GM21528 (cell line): Measurements from ENCODE around the gene EXOC3L4.

ENCODE experiments used
- ATAC-seq: cut with Tn5 transposase; IDR thresholded peaks from one replicate; pipeline ENCODE4 v1.9.1; 2021; ENCODE audit warnings: mild to moderate bottlenecking, moderate library complexity; ENCODE audit not compliant: unreplicated experiment, low FRiP score

EXOC3L4 gene

DNA sequence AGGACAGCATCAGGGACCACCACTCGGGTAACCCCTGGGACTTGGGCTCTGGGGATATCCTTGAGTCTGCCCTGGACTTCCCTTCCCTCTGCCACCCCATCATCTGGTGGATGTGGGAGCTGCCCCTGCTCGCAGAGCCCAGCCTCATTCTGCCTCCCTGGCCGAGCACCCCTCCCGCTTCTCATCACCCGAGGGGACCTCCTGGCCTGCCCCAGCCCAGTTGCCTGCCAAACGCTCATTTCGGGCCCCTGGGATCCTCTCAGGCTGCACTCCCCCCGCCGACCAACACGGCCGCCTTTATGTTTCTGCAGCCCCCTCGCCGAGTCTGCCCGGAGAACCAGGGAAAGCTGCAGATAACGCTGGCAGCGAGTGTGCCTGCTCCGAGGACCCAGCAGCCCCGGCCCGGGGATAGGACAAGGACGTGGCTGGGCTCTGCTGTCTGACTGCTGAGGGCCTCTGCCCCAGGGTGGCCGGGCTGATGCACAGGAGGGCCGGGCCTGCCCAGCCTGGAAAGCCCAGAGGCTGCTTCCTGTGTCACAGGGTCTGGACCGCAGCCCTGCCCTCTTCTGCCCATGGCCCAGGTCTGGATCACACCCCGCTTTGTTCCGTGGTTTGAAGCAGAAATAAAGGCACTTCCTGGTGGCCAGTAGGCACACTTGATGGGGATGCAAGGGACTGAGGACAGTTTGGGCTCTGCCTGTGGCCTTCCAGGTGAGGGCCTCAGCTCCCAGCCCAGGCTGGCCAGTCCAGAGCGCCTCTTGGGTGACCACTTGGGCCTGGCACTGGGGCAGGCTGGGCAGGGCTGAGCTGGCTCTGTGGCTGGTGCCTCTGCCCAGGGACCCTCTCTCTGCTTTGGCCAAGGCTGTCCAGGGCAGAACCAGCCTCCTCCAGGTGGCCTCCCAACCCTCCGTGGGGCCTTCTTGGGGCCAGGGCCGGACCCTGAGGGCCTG, 4.9 kb upstream of the EXOC3L4 start:
- ATAC-seq: no peak

DNA sequence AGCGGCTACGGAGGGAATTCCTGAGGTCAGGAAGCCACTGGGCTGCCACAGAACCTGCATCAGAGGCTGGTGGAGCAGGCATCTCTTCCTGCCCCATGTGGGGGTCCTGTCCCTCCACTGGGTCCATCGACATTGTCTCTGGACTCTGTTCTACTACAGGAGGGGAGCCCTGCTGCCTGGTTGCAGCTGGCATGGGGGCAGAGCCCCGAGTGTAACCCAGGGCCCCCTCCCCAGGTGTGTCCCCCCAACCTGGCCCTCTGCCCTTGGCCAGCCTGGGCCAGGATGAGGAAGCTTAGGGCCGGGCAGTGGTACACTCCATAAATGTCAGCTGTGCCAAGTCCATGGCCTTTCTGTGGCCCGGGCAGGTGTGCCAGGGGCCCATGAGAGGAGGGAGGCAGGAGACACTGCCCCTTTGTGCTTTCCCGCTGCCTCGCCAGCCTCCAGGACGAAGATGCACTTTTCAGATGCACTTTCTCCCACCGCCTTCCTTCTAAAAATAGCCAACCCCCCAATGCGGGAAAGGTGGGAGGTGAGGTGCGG, 4.0 kb upstream of the EXOC3L4 start:
- no peak for ATAC-seq

DNA sequence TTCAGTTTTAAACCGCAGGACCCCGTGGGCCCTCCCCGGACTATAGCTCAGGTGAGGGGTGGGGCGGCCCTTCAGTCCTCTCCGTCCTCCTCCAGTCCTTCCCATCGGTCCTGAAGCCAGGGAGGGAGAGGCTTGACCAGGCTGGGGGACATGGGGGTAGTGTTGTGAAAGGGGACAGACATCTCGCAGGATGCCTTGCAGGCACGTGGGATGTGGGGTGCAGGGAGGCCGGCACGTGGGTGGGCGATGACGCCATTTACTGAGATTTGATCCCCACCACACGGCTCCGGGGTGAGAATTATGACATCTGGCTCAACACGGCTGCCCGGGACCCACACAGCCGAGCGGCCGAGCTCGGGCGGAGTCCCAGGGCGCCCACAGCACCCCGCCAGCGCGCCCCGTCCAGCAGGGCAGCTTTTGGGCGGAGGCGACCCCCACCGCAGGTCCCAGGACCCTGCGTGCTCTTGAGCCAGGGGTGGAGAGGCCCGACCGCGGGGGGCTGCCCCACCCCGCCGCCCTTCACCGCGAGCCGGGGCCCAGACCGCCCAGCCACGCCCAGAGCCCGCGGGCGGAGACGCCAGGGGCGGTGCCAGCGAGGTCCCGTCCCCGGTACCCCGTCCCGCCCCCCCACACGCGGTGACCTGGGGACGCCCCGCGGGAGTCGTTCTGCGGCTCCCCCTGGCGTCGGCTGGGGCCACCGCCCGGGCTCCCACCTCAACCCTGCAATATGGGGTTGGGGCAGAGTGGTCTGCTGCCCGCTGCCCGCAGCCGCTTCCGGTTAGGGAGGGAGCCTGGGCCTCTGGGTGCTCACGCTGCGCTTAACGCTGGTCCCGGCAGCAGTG, 3.3 kb upstream of the EXOC3L4 start:
- ATAC-seq: peak; percentile 54

DNA sequence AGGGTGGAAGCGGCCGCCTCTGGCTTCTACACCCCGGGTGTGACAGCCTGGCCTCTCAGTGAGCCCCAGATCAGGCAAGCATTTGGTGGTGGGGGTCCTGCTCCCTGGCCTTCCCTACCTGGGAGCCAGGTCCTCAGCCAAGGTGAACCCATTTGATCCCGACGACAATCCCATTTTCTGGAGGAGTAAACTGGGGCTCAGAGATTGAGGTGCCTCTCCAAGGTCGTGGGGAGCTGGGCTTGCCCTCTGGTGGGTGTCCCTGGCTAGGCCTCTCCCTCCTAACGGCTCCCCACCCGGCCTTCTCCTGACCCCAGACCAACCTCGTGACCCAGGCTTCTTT, 2.7 kb upstream of the EXOC3L4 start:
- no peak for ATAC-seq

DNA sequence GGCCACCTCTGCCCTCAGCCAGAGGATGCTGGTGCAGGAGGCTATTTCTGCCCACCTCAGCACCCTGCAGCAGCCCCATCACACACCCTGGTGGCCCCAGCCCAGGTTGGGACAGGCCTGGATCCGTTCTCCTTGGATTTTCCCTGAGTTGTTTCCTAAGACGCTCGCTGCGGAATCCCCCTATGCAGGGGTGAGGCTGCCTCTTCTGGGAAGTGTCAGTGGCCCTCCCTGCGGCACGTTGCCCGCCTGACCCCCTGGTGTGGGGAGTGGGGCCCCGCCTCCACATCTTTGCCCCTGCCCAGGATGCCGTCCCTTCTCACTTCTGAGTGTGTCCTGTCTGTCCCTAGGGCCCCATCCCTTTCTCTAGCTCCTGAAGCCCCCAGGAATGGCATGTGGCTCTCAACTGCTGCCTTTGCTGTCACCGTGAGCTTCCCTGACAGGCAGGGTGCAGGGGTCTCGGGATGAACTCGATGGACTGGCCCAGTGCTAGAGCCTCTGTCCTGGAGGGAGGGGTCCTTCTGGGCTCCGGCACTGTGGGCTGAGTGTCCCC, 594 bp upstream of the EXOC3L4 start:
- ATAC-seq: no peak

DNA sequence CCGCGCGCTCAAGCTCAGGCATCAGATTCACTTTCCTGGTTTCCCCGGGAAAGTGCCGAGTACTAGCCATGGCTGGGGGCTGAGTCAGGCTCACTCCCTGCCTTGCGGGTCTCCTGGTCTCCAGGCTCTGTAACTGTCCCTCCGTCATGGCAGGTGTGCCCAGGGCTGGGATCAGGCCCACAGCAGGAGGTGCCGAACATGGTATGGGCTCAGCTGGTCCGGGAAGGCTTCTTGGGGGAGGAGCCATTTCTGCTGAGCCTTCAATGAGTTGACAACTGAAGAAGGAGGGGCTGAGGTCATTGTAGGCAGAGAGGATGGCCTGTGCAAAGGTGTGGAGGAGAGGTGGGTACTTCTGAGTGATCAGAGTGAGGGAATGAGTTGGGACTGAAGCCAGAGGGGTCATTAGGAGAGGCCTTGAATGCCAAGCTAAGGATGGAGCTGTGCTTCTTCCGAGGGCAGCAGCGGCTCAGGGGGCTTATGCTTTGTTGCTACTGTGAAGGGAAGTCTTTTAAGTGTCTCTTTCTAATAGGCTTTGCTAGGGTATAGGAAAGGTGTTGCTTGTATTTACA, 769 bp downstream of the EXOC3L4 start:
- no peak for ATAC-seq

DNA sequence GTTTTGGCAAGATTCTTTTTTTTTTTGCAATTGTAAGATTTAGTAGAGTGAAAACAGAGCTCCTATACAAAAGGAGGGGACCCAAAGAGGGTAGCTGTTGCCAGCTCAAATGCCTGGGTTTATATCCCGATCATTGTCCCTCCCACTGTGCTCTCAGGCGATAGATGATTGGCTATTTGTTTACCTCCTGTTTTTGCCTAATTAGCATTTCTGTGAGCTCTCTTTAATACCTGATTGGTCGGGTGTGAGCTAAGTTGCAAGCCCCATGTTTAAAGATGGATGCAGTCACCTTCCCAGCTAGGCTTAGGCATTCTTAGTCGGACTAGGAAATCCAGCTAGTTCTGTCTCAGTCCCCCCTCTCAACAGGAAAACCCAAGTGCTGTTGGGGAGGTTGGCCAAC, 1.9 kb downstream of the EXOC3L4 start:
- ATAC-seq: no peak

DNA sequence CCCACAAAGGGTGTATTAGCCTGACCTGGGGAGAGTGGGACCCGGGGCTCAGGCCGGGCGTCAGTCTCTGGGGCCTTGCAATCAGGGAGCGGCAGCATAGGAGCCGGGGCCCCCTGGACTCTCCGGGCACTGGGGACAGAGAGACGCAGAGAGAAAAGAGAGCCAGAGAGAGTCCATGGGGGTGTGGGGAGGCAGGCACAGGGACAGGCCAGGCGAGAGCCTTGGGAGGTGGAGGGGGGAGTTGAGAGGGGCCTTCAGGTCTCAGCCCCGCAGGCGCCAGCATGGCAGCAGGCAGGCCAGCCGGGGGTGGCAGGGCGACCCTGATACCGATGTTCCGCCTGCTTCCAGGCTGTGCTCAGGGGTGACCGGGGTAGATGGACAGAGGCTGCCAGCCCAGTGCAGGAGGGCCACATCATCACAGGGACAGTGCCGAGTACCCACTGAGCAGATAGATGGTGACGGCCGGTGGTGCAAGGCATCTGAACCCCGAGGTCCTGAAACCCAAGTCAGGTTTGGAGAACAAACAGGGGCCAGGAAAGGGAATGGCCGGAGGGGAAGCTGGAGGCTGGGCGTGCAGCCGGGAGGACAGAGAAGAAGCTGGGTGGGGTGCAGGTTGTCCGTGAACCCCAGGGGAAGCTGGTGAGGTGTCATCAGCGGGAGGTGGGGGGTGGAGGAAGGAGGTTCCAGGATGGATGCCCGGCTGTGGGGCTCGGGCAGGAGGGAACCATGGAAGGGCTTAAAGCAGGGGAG, 2.9 kb downstream of the EXOC3L4 start:
- no peak for ATAC-seq

DNA sequence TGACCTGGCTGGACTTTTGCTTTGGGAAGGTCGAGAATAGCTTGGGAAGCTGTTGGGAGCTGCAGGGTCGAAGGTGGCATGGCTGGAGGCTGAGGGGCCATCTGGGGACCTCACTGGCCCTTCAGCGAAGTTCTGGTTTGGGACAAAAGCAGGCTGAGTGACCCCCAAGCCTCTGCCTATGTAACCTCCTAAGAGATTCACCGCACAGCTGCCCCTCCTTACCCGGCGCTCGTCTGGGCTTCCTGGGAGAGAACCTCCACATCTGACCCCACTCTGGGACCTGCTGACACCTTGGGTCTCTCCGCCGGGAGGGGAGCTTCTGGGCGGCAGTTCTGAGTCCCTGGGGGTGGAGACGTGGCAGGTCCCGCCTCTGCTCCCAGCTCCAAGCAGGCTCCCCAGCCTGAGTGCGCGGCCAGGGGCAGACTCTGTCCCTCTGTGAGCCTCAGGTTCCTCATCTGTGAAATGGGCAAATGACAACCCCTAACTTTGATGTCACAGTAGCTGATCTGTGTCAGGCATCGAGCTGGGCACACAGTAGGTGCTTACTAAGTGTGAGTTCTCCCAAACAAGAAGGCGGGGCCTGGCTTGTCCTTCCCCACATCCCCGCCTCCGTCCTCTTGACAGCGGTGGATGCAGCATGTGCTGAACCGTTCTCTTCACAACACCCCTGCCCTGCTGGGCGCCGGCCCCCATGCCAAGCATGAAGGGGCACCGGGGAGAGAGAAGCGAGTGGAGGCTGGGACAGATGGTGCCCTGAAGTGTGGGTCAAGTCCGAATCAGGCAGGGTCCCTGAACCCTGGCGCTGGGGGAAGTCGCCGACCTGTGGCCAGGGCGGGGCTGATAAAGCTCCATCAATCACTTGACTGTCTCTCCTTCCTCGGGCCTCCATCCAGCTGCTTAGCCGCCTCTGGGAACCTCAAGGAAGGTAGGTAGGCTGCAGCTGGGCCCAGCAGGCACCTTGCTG, 3.8 kb downstream of the EXOC3L4 start:
- no peak for ATAC-seq

DNA sequence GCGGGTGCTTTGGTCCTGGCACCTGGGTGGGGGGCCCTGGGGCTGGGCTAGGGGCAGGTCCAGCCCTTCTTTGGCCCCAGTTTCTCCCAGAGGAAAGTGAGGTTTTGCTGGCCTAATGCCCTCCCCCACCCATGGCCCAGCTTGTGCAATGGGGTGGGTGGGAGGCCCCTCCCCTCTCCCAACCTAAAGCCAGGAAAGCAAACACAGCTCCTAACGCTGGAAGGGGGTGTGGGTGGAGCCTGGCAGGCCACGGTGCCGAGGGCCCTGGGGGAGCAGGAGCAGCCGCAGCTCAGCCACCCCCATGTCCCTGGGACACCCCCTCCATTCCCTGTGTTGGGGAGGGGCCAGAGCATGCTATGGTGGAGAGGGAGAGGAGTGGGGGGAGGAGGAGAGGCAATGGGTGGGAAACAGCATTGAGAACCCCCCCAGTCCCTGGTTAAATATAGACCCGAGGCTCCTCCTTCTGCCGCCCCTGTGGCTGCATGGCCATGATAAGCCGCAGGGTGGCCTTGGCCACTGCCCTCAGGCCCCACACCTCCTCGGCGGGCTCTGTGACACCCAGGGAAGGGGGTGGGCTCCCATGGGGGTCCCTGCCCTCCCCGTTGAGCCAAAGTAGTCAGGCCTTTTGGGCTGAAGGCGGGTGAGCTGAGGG, 4.7 kb downstream of the EXOC3L4 start:
- ATAC-seq: no peak

DNA sequence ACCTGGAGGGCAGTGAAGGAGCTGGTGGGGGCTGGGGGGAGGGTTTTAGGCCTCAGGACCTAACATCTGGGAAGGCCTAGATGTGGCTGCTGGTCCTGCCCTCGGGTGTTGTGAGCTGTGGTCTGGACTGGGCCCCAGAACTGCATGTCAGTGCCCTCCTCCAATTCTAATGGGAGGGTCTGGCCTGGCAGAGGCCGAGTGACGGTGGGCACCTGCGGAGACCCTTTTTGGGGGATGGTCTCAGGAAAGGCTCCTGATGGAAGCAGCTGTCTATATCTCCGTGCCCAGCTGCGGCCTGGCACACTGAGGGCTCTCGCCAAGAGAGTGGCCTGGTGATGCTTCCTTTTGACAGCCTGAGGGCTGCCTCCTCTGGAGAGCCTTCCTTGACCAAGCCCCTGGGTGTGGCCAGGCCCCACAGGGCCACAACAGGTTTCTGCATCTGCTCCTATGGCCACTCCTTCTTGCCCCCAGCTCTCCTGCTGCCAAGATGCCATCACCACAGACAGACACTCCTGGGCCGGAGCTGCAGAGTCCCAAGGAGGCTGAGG, 5.3 kb downstream of the EXOC3L4 start:
- no peak for ATAC-seq

DNA sequence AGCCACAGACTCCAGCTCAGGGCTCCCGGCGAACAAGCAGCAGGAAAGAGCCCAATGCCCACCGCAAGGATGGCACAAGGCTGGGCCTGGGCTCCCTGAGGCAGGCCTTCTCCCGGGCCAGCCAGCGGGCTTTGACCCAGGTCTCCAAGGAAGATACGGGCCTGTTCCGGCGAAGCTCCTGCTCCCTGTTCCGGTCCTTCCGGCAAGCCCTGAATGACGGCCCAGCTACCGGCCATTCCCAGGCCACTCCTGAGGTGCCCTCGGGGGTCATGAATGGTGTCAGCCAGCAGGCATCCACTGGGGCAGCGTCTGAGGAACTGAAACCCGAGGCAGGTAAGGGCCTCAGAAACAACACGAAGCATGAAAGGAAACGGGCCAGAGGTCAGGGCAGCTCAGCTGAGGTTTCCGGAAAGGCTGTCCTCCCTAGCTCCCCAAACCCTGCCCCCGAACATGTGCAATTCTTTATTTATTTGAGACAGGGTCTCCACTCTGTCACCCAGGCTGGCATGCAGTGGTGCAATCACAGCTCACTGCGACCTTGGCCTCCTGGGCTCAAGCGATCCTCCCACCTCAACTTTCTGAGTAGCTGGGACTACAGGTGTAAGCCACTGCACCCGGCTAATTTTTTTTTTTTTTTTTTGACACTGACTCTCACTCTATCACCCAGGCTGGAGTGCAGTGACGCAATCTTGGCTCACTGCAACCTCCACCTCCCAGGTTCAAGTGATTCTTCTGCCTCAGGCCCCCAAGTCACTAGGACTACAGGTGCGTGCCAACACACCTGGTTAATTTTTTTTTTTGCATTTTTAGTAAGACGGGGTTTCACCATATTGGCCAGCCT, 6.0 kb downstream of the EXOC3L4 start:
- no peak for ATAC-seq

DNA sequence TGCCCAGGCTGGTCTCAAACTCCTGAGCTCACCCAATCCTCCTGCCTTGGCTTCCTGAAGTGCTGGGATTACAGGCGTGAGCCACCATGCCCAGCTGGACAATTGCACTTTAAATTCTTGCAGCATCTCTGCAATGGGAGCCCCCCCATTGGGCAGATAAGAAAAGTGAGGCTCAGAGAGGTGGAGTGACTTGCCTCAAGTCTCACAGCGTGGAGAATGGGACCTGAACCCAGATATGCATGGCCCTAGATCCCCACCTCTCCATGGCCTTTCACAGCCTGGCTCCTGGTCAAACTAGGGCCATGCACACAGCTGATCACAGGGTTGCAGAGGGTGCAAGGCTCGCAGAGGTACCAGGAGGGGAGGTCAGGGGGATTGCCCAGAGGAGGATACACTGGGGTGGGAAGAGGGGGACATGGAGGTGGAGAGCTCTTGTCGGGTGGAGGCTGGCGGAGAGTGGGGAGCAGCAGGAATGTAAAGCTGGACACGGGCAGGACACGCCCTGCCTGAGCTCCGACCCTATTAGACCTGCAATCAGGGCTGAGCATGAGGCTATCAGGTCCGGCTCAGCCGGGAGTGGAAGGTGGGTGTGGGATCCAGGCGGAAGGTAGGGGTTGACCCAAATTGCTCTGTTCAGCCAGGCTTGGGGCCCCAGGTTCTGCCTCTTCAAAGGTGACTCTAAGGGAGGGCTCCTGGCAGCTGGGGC, 6.9 kb downstream of the EXOC3L4 start:
- ATAC-seq: no peak

DNA sequence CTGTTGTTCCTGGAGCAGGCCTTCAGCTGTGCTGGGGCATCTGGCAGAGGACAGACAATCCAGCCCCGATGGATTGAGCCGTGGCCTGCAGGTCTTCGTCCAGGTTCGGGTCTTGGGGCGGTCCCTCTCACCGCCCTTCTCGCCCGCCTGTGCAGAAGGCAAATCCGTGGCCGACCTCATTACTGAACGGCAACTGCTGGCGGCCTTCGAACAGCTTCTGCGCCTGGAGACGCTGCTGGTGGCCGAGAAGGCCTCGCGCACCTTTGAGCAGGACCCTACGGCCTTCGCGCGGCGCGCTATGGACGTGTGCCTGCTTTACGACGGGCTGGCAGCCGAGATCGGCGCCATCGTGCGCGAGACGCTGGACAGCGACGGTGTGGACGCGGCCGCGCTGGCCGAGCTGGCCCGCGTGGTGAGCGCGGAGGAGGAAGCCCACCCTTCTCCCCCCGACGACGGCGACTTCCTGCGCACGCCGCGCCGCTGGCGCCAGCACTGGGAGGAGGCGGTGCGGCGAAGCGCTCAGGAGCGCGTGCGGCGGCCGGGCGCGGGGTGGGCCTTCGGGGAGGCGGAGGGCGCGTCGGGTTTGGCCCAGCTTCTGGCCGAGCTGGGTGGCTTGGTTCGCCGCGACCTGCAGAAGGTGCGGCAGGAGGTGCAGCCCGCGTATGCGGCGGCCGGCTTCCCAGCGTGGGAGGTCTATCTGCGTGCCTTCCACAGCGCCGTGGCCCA, 7.6 kb downstream of the EXOC3L4 start:
- no peak for ATAC-seq

DNA sequence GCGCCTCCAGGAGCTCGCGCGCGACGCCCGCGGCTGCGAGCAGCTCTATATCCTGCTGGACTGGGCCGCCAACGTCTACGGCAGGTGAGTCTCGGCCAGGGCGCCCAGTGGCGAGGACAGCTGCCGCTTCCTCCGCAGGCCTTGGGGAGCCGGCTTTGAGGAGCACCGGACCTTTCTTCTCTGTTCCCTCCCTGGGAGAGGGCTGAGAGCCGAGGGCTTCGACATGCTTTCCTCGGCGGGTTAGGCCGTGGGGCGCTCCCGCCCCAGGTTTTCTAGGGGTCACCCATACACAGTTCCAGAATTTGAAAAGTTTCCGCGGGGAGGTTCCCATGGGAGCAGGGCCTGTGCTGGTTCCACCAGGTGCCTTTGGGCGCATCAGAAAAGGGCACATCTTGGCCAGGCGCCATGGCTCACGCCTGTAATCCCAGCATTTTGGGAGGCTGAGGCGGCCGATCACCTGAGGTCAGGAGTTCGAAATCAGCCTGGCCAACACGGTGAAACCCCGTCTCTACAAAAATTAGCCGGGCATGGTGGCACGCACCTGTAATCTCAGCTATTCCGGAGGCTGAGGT, 8.2 kb downstream of the EXOC3L4 start:
- no peak for ATAC-seq
